Measurements from ENCODE around the gene MAP4K2. TPM values are rescaled to one million over a fixed set of nuclear protein-coding genes. Genes with fewer than 3 reads are reported as not detected.

Gene MAP4K2
- total RNA-seq, 1 donor from 2014 or later = 34.0 TPM

DNA sequence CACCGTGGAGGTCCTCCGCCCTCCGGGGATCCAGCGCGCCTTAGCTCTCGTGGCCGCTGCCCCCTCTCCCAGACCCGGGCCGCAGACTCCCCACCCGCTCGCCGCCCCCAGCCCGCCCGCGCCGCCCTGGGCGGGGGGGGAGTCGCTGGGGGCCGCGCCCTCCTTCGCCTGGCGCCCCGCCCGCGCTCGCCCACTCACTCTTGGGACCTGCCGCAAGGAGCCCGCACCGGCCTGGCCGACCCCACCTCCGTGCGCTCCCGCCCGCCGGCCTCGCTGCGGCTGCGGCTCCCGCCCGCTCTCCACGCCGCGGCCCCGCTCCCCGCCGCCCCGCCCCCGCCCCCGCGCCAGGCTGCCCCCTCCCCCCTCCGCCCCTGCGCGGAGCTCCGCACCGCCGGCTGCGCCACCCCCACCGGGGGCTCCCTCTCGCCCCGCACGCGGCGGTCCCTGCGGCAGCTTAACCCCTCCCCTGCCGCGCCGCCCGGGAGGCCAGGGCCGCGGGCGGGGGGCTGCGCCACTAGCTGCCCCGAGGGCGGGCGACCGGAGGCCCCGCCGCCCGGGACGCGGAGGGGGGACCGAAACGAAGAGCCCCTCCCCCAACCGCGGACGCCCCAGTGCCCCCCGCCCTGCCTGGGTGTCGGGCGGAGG, 58.3 kb downstream of the MAP4K2 start:
- no peak for DNase-seq (ENCODE audit: low spot score in 2 of 2)
- peak overlapping the region; percentile 98 for H3K27ac ChIP-seq
- TF ChIP-seq, protein P1, sequence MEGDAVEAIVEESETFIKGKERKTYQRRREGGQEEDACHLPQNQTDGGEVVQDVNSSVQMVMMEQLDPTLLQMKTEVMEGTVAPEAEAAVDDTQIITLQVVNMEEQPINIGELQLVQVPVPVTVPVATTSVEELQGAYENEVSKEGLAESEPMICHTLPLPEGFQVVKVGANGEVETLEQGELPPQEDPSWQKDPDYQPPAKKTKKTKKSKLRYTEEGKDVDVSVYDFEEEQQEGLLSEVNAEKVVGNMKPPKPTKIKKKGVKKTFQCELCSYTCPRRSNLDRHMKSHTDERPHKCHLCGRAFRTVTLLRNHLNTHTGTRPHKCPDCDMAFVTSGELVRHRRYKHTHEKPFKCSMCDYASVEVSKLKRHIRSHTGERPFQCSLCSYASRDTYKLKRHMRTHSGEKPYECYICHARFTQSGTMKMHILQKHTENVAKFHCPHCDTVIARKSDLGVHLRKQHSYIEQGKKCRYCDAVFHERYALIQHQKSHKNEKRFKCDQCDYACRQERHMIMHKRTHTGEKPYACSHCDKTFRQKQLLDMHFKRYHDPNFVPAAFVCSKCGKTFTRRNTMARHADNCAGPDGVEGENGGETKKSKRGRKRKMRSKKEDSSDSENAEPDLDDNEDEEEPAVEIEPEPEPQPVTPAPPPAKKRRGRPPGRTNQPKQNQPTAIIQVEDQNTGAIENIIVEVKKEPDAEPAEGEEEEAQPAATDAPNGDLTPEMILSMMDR (IDR thresholded peaks at IDR 0.05) = no peak
- peaks cover 0 to 3% of the 10 kb centered on the region in 2 donors for H3K36me3 ChIP-seq
- H3K9me3 ChIP-seq = no peaks in the 10 kb centered on the region
- peak overlapping the region; percentile 86 to 89 for H3K4me3 ChIP-seq
- peaks cover 4 to 11% of the 10 kb centered on the region in 2 donors for H3K4me1 ChIP-seq
- H3K27me3 ChIP-seq = no peaks in the 10 kb centered on the region
- intact Hi-C loops (cut with DNase I) = no loop called here

DNA sequence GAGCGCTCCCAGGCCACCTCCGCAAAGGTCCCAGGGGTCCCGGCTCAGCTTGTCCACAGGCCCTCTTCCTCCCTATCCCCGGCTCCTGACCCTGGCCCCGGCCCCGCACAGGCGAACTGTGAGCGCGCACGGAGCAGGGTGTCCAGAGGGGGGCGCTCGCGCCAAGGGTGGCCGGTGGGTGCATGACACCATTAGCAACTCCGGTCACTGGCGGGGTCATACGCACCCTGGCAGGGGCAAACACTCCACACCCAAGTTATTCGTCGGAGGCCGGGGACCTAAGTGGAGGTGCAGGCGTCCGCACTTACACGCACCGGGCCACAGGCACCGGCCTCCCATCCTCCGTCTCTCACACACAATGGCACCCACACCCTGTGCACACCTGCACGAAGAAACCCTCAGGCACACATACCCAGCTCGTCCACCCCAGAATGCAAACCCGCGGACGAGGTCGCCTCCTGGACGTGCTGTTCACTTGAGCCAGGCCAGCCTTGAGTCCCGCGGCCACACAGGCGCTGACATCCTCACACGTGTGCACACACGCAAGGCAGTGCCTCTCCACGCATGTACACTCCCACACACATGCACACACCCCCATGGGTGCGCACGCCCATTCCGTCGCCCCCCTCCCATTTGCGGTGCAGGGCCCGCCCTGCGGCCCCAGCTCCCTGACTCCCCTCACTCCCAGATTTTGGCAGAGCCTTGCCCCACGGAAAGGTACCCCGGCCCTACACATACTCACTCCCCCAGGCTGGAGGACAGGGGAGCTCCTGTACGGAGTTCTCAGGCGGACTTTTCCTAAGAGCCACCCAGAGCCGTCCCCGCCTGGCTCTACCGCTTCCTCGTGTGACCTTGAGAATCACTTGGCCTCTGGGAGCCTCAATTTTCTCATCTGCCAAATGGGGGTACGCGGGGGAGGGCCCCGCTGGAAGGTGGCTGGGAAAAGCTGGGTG, 59.1 kb downstream of the MAP4K2 start, which contains the start of gene RASGRP2:
RASGRP2 (minus strand) TSS at position 552 of the 953 bp plus-strand sequence. CDS start 1,276 bp downstream, outside the sequence.
- TF ChIP-seq, protein P1 (IDR thresholded peaks at IDR 0.05) = peak; percentile 86 to 89 (median 89)
- Histone ChIP-seq H3K27ac (peak within 1 kb of the TSS; percentile 98), H3K36me3 (peaks cover 0 to 9% of the 10 kb centered on the region in 2 donors), H3K27me3 (no peaks in the 10 kb centered on the region), H3K4me3 (peak within 1 kb of the TSS; percentile 86 to 89), H3K9me3 (no peaks in the 10 kb centered on the region), H3K4me1 (peaks cover 4 to 11% of the 10 kb centered on the region in 2 donors)
- peak; percentile 68 to 92 for DNase-seq (ENCODE audit: low spot score in 2 of 2)
- intact Hi-C loops (cut with DNase I) = loop anchor here (1.0 to 2.0 kb wide), 2 partner anchors 16 to 59 kb away; partner anchors contain the start of gene MAP4K2

DNA sequence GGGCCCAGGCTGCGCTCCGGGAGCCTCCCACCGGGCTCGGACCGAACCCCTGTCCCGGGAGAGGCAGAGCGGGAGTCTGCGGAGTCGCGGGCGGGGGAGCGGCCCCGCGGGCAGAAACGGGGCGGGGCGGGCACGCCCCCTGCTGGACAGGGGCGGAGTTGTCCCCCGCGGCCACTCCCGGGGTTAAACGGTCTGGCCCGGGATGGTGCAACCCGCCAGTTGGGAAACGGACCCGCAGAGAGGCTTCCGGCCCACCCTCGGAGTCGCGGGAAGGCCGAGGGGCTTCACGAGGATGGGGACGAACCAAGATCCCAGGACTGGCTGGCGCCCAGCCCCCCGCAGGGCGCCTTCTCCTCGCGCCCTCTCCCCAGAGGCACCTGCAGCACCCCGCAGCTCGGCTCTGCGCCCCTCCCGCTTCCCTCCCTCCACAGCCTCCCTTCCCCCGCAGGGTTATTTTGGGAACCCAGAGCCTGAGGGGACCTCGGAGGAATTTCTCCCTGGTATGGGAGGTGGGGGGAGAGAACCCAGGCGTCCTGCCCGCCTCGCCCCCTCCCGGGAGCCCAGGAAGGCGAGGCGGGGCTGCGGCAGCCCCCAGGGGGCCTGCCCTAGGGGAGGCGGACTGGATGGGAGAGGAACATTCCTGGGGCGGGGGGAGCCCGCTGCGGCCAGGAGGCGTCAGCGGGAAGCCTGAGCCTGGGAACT, 60.0 kb downstream of the MAP4K2 start:
- TF ChIP-seq, protein P1 (IDR thresholded peaks at IDR 0.05) = peak; percentile 76 to 88 (median 81)
- H3K27ac ChIP-seq = peak overlapping the region; percentile 91 to 98
- intact Hi-C loops (cut with DNase I) = loop anchor here (1.0 to 2.0 kb wide), 2 partner anchors 17 to 60 kb away; partner anchors contain the start of gene MAP4K2
- H3K36me3 ChIP-seq = peaks cover 0 to 9% of the 10 kb centered on the region in 2 donors
- H3K27me3 ChIP-seq = no peaks in the 10 kb centered on the region
- H3K9me3 ChIP-seq = no peaks in the 10 kb centered on the region
- H3K4me1 ChIP-seq = peaks cover 4 to 11% of the 10 kb centered on the region in 2 donors
- peak; percentile 34 to 90 for DNase-seq (ENCODE audit: low spot score in 2 of 2)
- peak overlapping the region; percentile 86 to 89 for H3K4me3 ChIP-seq

DNA sequence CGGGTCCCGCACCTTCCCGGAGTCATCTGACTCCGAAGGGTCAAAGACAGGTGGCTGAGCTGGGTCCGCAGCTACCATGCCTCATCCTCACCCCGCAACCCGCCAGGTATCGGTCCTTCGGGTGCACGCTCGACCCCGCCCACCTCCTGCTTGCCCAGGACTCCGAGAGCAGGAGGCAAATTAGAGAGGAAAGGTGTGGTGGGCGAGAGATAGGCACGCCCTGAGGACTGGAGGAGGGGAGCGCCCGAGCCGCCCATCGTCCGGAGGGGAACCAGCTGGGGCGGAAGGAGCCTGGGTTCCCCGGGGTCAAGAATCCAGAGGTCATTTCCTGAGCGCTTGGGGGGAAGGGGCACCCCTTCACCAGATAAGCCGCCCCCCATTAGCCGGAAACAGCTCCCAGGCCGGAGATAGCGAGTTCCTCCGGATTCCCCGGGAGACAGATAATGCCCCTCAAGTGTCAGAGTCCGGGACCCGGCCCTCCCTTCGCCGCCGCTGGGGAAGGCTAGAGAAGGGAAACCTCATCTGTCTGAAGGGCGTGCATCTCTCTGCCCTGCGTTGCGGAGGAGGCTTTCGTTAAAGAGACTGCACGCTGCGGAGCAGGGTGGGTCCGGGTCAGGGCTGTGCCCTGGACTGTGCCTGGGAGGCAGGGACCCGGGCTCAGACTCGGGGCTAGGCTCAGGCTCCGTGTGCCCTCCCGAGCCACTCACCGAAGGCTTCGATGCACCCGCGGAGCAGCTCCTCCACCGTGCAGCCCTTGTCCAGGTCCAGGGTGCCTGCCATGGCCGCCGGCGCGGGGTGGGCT, 60.7 kb downstream of the MAP4K2 start:
- no peak for DNase-seq (ENCODE audit: low spot score in 2 of 2)
- Histone ChIP-seq H3K27ac (peak overlapping the region; percentile 91 to 98), H3K4me1 (peaks cover 4 to 11% of the 10 kb centered on the region in 2 donors), H3K36me3 (peaks cover under 1 to 9% of the 10 kb centered on the region in 2 donors), H3K4me3 (peak overlapping the region; percentile 86 to 89), H3K9me3 (no peaks in the 10 kb centered on the region), H3K27me3 (no peaks in the 10 kb centered on the region)
- intact Hi-C loops (cut with DNase I) = loop anchor here (2.0 kb wide), 1 partner anchor 61 kb away; the partner anchor contains the start of gene MAP4K2
- TF ChIP-seq, protein P1 (IDR thresholded peaks at IDR 0.05) = no peak

Data from ascending aorta (tissue), 2 donors.